Lower leg skin (tissue), 3 donors: ENCODE measurements around the gene DLX3.

Experiments used
- POLR2A ChIP-seq, 2 donors: fragments of 450-650 bp; IDR thresholded peaks; one replicate each; pipeline ENCODE4 v1.6.1; 2016 to 2017; ENCODE audit warnings: antibody characterized with exemption in 2 of 2, mild to moderate bottlenecking in 1 of 2, moderate library complexity in 1 of 2
- TF ChIP-seq, protein P1 (sequence below), 3 donors: fragments of 450-650 bp; IDR thresholded peaks; one replicate each; pipeline ENCODE4 v1.5.1; 2016; ENCODE audit warnings: antibody characterized with exemption in 3 of 3, mild to moderate bottlenecking in 3 of 3, moderate library complexity in 2 of 3

- TF ChIP-seq, protein P1, sequence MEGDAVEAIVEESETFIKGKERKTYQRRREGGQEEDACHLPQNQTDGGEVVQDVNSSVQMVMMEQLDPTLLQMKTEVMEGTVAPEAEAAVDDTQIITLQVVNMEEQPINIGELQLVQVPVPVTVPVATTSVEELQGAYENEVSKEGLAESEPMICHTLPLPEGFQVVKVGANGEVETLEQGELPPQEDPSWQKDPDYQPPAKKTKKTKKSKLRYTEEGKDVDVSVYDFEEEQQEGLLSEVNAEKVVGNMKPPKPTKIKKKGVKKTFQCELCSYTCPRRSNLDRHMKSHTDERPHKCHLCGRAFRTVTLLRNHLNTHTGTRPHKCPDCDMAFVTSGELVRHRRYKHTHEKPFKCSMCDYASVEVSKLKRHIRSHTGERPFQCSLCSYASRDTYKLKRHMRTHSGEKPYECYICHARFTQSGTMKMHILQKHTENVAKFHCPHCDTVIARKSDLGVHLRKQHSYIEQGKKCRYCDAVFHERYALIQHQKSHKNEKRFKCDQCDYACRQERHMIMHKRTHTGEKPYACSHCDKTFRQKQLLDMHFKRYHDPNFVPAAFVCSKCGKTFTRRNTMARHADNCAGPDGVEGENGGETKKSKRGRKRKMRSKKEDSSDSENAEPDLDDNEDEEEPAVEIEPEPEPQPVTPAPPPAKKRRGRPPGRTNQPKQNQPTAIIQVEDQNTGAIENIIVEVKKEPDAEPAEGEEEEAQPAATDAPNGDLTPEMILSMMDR (IDR thresholded peaks at IDR 0.05), result no peak
- TF ChIP-seq POLR2A (IDR thresholded peaks at IDR 0.05), result no peak
These were observed 15.1 kb downstream of the DLX3 start for GRCh38 chr17:49979748-49980479.
